ENCODE measurements around the gene FBXL15.

DNA sequence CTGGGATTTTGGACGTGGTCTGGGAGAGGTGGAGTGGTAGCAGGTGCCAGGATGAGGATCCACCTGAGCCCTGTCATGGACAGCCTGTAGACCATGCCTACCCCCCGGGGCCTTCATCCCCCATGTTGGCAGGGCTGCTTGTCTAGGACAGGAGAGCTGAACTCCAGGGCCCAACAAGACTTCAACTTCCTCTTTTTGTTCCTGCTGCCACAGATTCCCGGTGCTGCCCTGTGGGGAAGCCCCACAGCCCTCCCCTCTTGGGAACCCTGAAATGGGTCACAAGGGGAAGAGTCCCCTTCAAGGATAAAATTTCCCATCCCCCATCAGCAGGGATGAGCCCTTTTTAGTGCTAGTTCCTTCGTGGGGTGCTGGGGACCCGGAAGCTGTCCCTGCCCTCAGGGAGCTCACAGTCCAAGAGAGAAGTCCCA is 13.0 kb downstream of the FBXL15 start:
- TF ChIP-seq, protein P1, sequence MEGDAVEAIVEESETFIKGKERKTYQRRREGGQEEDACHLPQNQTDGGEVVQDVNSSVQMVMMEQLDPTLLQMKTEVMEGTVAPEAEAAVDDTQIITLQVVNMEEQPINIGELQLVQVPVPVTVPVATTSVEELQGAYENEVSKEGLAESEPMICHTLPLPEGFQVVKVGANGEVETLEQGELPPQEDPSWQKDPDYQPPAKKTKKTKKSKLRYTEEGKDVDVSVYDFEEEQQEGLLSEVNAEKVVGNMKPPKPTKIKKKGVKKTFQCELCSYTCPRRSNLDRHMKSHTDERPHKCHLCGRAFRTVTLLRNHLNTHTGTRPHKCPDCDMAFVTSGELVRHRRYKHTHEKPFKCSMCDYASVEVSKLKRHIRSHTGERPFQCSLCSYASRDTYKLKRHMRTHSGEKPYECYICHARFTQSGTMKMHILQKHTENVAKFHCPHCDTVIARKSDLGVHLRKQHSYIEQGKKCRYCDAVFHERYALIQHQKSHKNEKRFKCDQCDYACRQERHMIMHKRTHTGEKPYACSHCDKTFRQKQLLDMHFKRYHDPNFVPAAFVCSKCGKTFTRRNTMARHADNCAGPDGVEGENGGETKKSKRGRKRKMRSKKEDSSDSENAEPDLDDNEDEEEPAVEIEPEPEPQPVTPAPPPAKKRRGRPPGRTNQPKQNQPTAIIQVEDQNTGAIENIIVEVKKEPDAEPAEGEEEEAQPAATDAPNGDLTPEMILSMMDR (optimal IDR thresholded peaks at IDR 0.05 in 1 of 3, IDR thresholded peaks at IDR 0.05 in 1 of 3, conservative IDR thresholded peaks at IDR 0.05 in 1 of 3; ENCODE audit: extremely low read depth in 1 of 3, insufficient read depth in 2 of 3, low read length in 3 of 3), result no peak
- no peak for TF ChIP-seq EZH2 (IDR thresholded peaks at IDR 0.05; ENCODE audit: low read length)

All from keratinocyte (primary cell).